HepG2 (cell line): Measurements from ENCODE around the gene DRC7. TPM values are rescaled to one million over a fixed set of nuclear protein-coding genes. Genes with fewer than 3 reads are reported as not detected.
A peak's percentile ranks its signal among the peaks of the same experiment; 100 is the strongest.

Experiments used
- AGO2 ChIP-seq: fragments of 200-400 bp; formaldehyde crosslinking; optimal IDR thresholded peaks from 2 replicates; pipeline ENCODE3; 2017; ENCODE audit warnings: mild to moderate bottlenecking, low read depth, low read length, moderate library complexity
- NFE2L2 ChIP-seq: fragments of 150-350 bp; IDR thresholded peaks from 2 replicates; pipeline ENCODE4 v1.6.1; 2014; ENCODE audit warnings: low read length
- NPAS2 ChIP-seq: sonication (generic); formaldehyde crosslinking; IDR thresholded peaks from 2 replicates; pipeline ENCODE4 v1.8.0; 2022; ENCODE audit warnings: mild to moderate bottlenecking, missing genetic modification reagents, borderline replicate concordance
- REL ChIP-seq: sonication (generic); formaldehyde crosslinking; conservative IDR thresholded peaks from 2 replicates; pipeline ENCODE4 v1.8.0; 2022; ENCODE audit warnings: mild to moderate bottlenecking, missing genetic modification reagents, moderate library complexity
- SRSF4 ChIP-seq: fragments of 200-400 bp; formaldehyde crosslinking; IDR thresholded peaks from one replicate; pipeline ENCODE4 v1.6.1; 2018; ENCODE audit warnings: mild to moderate bottlenecking, low read depth, low read length, moderate library complexity; ENCODE audit not compliant: poor library complexity, severe bottlenecking
- ZBTB1 ChIP-seq: sonication (generic); formaldehyde crosslinking; IDR thresholded peaks from 2 replicates; pipeline ENCODE4 v1.4.0; 2020; ENCODE audit warnings: missing genetic modification reagents, borderline replicate concordance
- ZFAT ChIP-seq: sonication (generic); formaldehyde crosslinking; conservative IDR thresholded peaks from 2 replicates; pipeline ENCODE4 v1.8.1; 2023; ENCODE audit warnings: missing genetic modification reagents, inconsistent platforms
- ZNF598 ChIP-seq: sonication (generic); formaldehyde crosslinking; IDR thresholded peaks from 2 replicates; pipeline ENCODE4 v1.5.1; 2020; ENCODE audit warnings: mild to moderate bottlenecking, missing genetic modification reagents, borderline replicate concordance
- ZNF713 ChIP-seq: sonication (generic); formaldehyde crosslinking; IDR thresholded peaks from 2 replicates; pipeline ENCODE4 v1.4.0; 2020; ENCODE audit warnings: mild to moderate bottlenecking, missing genetic modification reagents
- polyA plus RNA-seq, 8 experiments: library from polyadenylated mRNA; depleted of rRNA in 3 of 8; stranded (reverse) in 7 of 8; unstranded in 1 of 8; fragments of >200 nt; fragmentation: Illumina TruSeq in 4 of 8; extraction: Trizol in 4 of 8; gene quantifications; 2 replicates each; pipeline versions ENCODE4 v1.2.1 to v1.2.3, GENCODE V29; 2011 to 2016; ENCODE audit warnings: low read depth in 4 of 8, missing spikeins in 1 of 8, mixed read lengths in 1 of 8; ENCODE audit not compliant: insufficient read depth in 1 of 8
- total RNA-seq, 5 experiments: library from RNA; depleted of rRNA; stranded (reverse); fragments of >200 nt; fragmentation: Illumina TruSeq; extraction: Trizol; gene quantifications; 2 replicates each; pipeline ENCODE4 v1.2.3, GENCODE V29; 2016; ENCODE audit warnings: low read depth in 1 of 5
- TF ChIP-seq, protein P1 (sequence below): sonication (generic); formaldehyde crosslinking; IDR thresholded peaks from 2 replicates; pipeline ENCODE4 v1.4.0; 2020; ENCODE audit warnings: missing genetic modification reagents
- TF ChIP-seq, protein P2 (sequence below): sonication (generic); formaldehyde crosslinking; IDR thresholded peaks from 2 replicates; pipeline ENCODE4 v1.4.0; 2020; ENCODE audit warnings: missing genetic modification reagents, borderline replicate concordance
- TF ChIP-seq, protein P3 (sequence below), 2 experiments: fragments of 450-650 bp in 1 of 2; sonication (generic) in 1 of 2; formaldehyde crosslinking in 1 of 2; IDR thresholded peaks; 2 replicates each; pipeline versions ENCODE4 v1.6.1 to v1.8.0; 2016 to 2022; ENCODE audit warnings: antibody characterized with exemption in 1 of 2, mild to moderate bottlenecking in 1 of 2, missing genetic modification reagents in 1 of 2
- TF ChIP-seq, protein P4 (sequence below): IDR thresholded peaks from 2 replicates; pipeline ENCODE4 v1.6.1; 2016; ENCODE audit warnings: missing compliant biosample characterization, missing genetic modification reagents, borderline replicate concordance

The DRC7 gene
- total and polyA plus RNA-seq, 2 of the 13 experiments (the other 11 are each of a cell fraction or from before 2014, with no cell fraction given) = 2.7 to 3.4 TPM

DNA sequence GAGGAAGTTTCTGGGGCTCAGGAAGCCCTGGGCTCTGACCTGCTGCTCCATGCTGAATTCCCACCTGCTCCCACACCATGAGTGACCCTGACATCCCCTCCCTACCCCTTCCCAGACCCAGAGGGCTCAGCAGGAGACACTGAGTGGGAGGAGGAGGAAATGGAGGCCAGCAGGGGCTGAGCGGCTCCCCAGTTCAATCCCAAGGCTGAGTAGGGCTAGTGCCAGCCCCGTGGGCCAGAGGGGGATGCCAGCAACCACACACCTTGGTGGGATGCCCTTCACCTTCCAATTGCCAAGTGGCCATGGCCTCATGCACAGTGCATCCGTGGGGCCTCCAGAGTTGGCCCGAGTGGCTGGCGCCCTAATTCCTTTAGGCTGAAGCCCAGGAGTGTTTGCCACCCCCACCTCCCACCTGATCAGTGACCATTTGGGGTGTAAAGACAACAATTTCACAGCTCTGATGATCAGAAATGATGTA lies 27.5 kb upstream of the DRC7 start (continued):
- TF ChIP-seq ZBTB1 (CRISPR knock-in tag) = no peak
- TF ChIP-seq NPAS2 (CRISPR knock-in tag) = no peak
- TF ChIP-seq, protein P1, sequence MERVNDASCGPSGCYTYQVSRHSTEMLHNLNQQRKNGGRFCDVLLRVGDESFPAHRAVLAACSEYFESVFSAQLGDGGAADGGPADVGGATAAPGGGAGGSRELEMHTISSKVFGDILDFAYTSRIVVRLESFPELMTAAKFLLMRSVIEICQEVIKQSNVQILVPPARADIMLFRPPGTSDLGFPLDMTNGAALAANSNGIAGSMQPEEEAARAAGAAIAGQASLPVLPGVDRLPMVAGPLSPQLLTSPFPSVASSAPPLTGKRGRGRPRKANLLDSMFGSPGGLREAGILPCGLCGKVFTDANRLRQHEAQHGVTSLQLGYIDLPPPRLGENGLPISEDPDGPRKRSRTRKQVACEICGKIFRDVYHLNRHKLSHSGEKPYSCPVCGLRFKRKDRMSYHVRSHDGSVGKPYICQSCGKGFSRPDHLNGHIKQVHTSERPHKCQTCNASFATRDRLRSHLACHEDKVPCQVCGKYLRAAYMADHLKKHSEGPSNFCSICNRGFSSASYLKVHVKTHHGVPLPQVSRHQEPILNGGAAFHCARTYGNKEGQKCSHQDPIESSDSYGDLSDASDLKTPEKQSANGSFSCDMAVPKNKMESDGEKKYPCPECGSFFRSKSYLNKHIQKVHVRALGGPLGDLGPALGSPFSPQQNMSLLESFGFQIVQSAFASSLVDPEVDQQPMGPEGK (CRISPR knock-in tag) = no peak
- TF ChIP-seq NFE2L2 = no peak
- TF ChIP-seq, protein P2, sequence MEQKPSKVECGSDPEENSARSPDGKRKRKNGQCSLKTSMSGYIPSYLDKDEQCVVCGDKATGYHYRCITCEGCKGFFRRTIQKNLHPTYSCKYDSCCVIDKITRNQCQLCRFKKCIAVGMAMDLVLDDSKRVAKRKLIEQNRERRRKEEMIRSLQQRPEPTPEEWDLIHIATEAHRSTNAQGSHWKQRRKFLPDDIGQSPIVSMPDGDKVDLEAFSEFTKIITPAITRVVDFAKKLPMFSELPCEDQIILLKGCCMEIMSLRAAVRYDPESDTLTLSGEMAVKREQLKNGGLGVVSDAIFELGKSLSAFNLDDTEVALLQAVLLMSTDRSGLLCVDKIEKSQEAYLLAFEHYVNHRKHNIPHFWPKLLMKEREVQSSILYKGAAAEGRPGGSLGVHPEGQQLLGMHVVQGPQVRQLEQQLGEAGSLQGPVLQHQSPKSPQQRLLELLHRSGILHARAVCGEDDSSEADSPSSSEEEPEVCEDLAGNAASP (CRISPR knock-in tag) = no peak
- no peak for TF ChIP-seq ZNF713
- TF ChIP-seq AGO2 = no peak
- TF ChIP-seq, protein P3, sequence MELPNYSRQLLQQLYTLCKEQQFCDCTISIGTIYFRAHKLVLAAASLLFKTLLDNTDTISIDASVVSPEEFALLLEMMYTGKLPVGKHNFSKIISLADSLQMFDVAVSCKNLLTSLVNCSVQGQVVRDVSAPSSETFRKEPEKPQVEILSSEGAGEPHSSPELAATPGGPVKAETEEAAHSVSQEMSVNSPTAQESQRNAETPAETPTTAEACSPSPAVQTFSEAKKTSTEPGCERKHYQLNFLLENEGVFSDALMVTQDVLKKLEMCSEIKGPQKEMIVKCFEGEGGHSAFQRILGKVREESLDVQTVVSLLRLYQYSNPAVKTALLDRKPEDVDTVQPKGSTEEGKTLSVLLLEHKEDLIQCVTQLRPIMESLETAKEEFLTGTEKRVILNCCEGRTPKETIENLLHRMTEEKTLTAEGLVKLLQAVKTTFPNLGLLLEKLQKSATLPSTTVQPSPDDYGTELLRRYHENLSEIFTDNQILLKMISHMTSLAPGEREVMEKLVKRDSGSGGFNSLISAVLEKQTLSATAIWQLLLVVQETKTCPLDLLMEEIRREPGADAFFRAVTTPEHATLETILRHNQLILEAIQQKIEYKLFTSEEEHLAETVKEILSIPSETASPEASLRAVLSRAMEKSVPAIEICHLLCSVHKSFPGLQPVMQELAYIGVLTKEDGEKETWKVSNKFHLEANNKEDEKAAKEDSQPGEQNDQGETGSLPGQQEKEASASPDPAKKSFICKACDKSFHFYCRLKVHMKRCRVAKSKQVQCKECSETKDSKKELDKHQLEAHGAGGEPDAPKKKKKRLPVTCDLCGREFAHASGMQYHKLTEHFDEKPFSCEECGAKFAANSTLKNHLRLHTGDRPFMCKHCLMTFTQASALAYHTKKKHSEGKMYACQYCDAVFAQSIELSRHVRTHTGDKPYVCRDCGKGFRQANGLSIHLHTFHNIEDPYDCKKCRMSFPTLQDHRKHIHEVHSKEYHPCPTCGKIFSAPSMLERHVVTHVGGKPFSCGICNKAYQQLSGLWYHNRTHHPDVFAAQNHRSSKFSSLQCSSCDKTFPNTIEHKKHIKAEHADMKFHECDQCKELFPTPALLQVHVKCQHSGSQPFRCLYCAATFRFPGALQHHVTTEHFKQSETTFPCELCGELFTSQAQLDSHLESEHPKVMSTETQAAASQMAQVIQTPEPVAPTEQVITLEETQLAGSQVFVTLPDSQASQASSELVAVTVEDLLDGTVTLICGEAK (IDR thresholded peaks at IDR 0.05) = no peak
- TF ChIP-seq, protein P3 (CRISPR knock-in tag; IDR thresholded peaks at IDR 0.05) = 0 out of 2 replicates have a peak, but pooled peaks have one; percentile 12
- TF ChIP-seq ZFAT (CRISPR knock-in tag) = no peak
- TF ChIP-seq, protein P4, sequence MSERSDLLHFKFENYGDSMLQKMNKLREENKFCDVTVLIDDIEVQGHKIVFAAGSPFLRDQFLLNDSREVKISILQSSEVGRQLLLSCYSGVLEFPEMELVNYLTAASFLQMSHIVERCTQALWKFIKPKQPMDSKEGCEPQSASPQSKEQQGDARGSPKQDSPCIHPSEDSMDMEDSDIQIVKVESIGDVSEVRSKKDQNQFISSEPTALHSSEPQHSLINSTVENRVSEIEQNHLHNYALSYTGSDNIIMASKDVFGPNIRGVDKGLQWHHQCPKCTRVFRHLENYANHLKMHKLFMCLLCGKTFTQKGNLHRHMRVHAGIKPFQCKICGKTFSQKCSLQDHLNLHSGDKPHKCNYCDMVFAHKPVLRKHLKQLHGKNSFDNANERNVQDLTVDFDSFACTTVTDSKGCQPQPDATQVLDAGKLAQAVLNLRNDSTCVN (CRISPR knock-in tag) = no peak
- TF ChIP-seq REL (CRISPR knock-in tag) = no peak
- TF ChIP-seq ZNF598 (CRISPR knock-in tag) = peak; percentile 16; the same call in 1 of the 2 replicates
- no peak for TF ChIP-seq SRSF4
